LoVo (cell line): ENCODE measurements around the gene CAMTA1.

Source experiments
- DNase-seq: peaks from one replicate; pipeline ENCODE4 v3.0.0-alpha.2; 2016; ENCODE audit warnings: low spot score

CAMTA1 gene

GRCh38 chr1:7535934-7536878 lies 751.0 kb downstream of the CAMTA1 start:
- DNase-seq: no peak

GRCh38 chr1:7536891-7537591 lies 751.8 kb downstream of the CAMTA1 start:
- DNase-seq: no peak

DNA sequence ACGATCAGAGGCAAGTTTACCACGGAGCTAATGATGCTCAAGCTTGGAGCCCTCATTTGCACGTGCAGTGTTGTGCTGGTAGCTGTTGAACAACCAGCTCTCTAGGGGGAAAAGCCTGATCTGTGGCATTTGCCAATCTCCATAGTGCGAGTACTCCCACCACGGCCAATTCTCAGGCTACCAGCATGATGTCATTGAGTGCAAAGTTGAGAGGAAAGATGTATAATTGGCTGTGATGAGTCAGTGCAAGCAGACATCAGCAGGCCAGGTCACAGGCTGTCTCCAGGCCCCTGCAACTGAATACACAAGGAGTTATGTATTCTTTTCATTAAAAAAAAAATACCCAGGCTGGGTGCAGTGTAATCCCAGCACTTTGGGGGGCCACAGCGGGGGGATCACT lies 752.8 kb downstream of the CAMTA1 start:
- no peak for DNase-seq

- no peak for DNase-seq
These were observed 753.9 kb downstream of the CAMTA1 start for GRCh38 chr1:7538849-7539768.

- peak; percentile 24 for DNase-seq
These were observed 754.5 kb downstream of the CAMTA1 start for GRCh38 chr1:7539769-7540175.

DNA sequence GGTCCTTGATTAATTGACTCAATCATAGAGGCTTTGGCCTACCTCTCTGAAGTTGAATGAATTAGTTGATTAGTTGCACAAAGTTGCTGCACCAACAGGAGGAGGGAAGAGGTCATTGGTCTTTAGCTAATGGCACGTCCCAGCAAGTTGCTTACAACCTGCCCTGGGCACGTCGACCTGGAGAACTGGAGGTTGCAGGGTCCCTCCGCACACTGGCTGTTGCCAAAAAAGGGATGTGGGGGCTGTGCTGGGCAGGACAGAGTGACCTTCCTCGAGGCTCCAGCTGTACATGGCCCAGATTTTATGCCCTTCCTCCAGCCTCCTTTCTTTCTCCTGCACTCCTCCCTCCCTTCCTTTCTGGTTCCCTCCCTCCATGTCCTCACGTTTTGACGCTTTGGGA lies 755.6 kb downstream of the CAMTA1 start:
- no peak for DNase-seq

DNA sequence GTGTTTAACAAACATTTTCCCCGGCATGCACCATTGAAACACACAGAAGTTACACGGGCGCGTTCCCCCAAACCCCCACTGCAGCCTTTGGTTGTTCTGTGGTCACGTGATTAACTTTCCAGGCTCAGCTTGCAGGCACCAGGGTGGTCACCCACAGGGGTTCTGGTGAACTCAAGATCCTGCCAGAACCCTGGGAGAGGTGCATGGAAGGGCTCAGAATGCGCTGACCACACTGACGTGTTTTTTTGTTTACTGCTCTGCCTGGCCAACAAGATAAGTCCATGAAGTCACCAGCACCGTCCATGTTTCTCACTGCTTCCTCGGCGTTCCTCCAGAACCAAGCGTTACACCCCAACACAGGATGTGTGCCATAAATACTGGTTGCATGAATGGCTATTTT lies 756.4 kb downstream of the CAMTA1 start:
- no peak for DNase-seq

GRCh38 chr1:7543718-7544090 lies 758.5 kb downstream of the CAMTA1 start:
- DNase-seq: no peak

DNA sequence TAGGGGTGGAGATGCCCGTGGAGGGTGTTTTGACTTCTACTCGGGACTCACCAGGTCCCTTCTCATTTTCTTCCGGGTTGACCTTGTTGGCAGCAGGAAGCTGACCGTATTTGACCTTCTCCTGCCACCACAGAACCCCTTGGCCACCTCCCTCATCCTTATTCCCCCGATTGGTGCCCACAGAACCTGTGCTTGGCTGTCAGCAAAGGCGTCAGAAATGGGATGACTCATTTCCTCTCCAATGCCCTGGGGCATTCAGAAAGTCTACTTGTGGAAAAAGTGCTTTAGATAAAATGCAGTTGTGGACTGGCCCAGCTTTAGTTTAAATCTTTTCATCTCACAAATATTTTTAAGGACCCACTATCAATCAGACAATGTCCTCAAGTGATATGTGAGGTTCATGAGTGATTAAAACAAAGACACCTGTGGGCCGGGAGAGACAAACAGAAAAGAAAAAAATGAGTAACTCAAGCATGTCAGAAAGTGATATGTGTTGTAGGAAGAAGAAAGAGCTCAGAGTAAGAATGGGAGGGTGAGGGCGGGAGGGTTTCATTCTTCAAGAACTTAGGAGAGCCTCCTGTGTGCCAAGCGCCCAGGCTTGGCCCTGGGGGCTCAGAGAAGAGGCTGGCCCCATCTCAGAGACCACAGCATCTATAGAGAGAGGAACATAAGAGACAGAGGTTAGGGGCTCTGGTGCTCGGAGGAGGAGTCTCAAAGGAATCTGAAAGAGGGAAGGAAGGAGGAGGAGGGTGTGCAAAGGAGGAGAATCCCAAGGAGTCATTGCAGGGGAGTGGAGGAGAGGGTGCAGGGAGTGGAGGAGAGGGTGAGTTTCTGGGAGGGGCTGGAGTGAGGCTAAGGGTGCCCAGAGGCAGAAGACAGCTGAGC lies 764.3 kb downstream of the CAMTA1 start:
- DNase-seq: peak; percentile 91

- DNase-seq: peak; percentile 11
These were observed 765.1 kb downstream of the CAMTA1 start for GRCh38 chr1:7550261-7550865.

GRCh38 chr1:7550981-7551380 lies 765.7 kb downstream of the CAMTA1 start:
- peak; percentile 50 for DNase-seq

GRCh38 chr1:7551442-7551841 lies 766.2 kb downstream of the CAMTA1 start:
- no peak for DNase-seq

- no peak for DNase-seq
These were observed 767.1 kb downstream of the CAMTA1 start for GRCh38 chr1:7552402-7552801.

- DNase-seq: no peak
These were observed 767.9 kb downstream of the CAMTA1 start for GRCh38 chr1:7553042-7553690.

GRCh38 chr1:7554385-7555235 lies 769.4 kb downstream of the CAMTA1 start:
- no peak for DNase-seq

DNA sequence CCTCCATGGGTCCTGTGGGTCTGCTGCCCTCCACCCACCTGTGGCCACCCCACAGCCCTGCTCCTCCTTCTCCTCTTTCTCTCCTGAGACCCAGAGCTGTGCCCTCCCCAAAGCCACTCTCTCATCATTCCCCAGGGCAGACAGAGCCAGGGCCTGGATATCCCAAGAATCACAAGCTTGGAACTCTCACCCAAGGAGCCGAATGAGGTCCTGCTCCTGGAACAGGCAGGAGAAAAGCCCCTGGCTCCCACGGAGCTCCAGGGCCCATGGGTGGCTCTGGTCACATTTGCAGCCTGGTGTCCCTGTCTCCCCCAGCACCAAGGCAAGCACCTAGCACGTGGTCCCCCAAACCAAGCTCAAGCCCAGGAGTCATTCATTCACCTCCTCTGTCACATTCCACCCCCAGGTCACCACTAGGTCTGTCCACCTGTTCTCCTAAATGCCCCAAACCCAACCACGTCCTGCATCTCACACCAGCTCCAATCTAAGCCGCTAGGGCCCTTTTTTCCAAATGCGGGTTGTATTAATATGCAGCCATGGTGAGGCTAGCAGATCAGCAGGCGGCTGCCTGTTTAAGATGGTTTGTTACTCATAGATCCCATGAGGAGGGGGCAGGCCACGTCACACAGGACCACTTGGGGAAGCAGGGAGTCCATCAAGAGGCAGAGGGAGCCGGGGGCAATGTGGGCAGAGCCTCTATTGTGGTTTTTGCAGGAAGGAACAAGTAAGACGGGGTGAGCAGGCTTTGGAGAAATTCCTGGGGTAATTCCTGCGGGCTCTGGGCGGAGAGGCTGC lies 770.3 kb downstream of the CAMTA1 start:
- DNase-seq: no peak

- no peak for DNase-seq
These were observed 772.1 kb downstream of the CAMTA1 start for GRCh38 chr1:7557301-7557891.

- no peak for DNase-seq
These were observed 772.8 kb downstream of the CAMTA1 start for GRCh38 chr1:7558041-7558461.
